SK-N-SH treated with all-trans-retinoic acid at 6 μM for 48 hours (cell line): Measurements from ENCODE around the gene ABLIM1.

Experiments
- ATAC-seq: fragments of 200-7000 bp; cut with Tn5 transposase; 3 replicates; pipeline ENCODE4 v1.9.1; 2020; ENCODE audit warnings: mild to moderate bottlenecking, moderate library complexity
- BACH2 ChIP-seq: fragments of 250-450 bp; sonication (Bioruptor Pico); IDR thresholded peaks from 2 replicates; pipeline ENCODE4 v1.9.0; 2021; ENCODE audit warnings: mild to moderate bottlenecking, borderline replicate concordance
- CSRNP3 ChIP-seq: fragments of 250-450 bp; sonication (Bioruptor Pico); IDR thresholded peaks from 2 replicates; pipeline ENCODE4 v1.5.1; 2021; ENCODE audit warnings: mild to moderate bottlenecking, moderate library complexity
- ESRRG ChIP-seq: fragments of 250-450 bp; sonication (Bioruptor Pico); IDR thresholded peaks from 2 replicates; pipeline ENCODE4 v1.6.1; 2021; ENCODE audit warnings: mild to moderate bottlenecking
- GLIS3 ChIP-seq: fragments of 250-450 bp; sonication (Bioruptor Pico); IDR thresholded peaks from 2 replicates; pipeline ENCODE4 v1.5.0; 2020; ENCODE audit warnings: mild to moderate bottlenecking, moderate library complexity
- ISL1 ChIP-seq: fragments of 250-450 bp; sonication (Bioruptor Pico); IDR thresholded peaks from 2 replicates; pipeline ENCODE4 v2.1.2; 2022; ENCODE audit warnings: mild to moderate bottlenecking, moderate library complexity
- OSR1 ChIP-seq: fragments of 250-450 bp; sonication (Bioruptor Pico); IDR thresholded peaks from 2 replicates; pipeline ENCODE4 v1.8.0; 2022; ENCODE audit warnings: moderate library complexity, mild to moderate bottlenecking, inconsistent platforms
- PPARA ChIP-seq: fragments of 250-450 bp; sonication (Bioruptor Pico); IDR thresholded peaks from 2 replicates; pipeline ENCODE4 v1.5.0; 2020; ENCODE audit warnings: mild to moderate bottlenecking, borderline replicate concordance
- SNAI2 ChIP-seq: fragments of 250-450 bp; sonication (Bioruptor Pico); IDR thresholded peaks from 2 replicates; pipeline ENCODE4 v1.5.0; 2020; ENCODE audit warnings: mild to moderate bottlenecking, moderate library complexity
- TCF4 ChIP-seq: fragments of 250-450 bp; sonication (Bioruptor Pico); IDR thresholded peaks from 2 replicates; pipeline ENCODE4 v1.8.0; 2021; ENCODE audit warnings: mild to moderate bottlenecking, moderate library complexity, borderline replicate concordance
- TOX ChIP-seq: fragments of 250-450 bp; sonication (Bioruptor Pico); IDR thresholded peaks from 2 replicates; pipeline ENCODE4 v1.8.0; 2021; ENCODE audit warnings: mild to moderate bottlenecking, moderate library complexity, borderline replicate concordance
- ZC3H10 ChIP-seq: fragments of 250-450 bp; sonication (Bioruptor Pico); IDR thresholded peaks from 2 replicates; pipeline ENCODE4 v1.5.1; 2021; ENCODE audit warnings: mild to moderate bottlenecking, moderate library complexity
- ZFP3 ChIP-seq: fragments of 250-450 bp; sonication (Bioruptor Pico); IDR thresholded peaks from 2 replicates; pipeline ENCODE4 v1.5.0; 2020; ENCODE audit warnings: mild to moderate bottlenecking, moderate library complexity
- ZFP30 ChIP-seq: fragments of 450-650 bp; formaldehyde crosslinking; IDR thresholded peaks from 2 replicates; pipeline ENCODE4 v1.5.0; 2022; ENCODE audit warnings: mild to moderate bottlenecking, moderate library complexity
- ZNF565 ChIP-seq: fragments of 450-650 bp; formaldehyde crosslinking; conservative IDR thresholded peaks from 2 replicates; pipeline ENCODE4 v1.5.0; 2020; ENCODE audit warnings: low read depth, mild to moderate bottlenecking, moderate library complexity
- TF ChIP-seq, protein P1 (sequence below): fragments of 250-450 bp; sonication (Bioruptor Pico); IDR thresholded peaks from 2 replicates; pipeline ENCODE4 v1.8.0; 2021; ENCODE audit warnings: low read depth, mild to moderate bottlenecking, moderate library complexity, borderline replicate concordance
- TF ChIP-seq, protein P2 (sequence below): fragments of 250-450 bp; sonication (Bioruptor Pico); IDR thresholded peaks from 2 replicates; pipeline ENCODE4 v1.5.0; 2020; ENCODE audit warnings: mild to moderate bottlenecking, moderate library complexity
- TF ChIP-seq, protein P3 (sequence below): fragments of 250-450 bp; sonication (Bioruptor Pico); IDR thresholded peaks from 2 replicates; pipeline ENCODE4 v1.8.0; 2020; ENCODE audit warnings: mild to moderate bottlenecking, moderate library complexity, borderline replicate concordance
- TF ChIP-seq, protein P4 (sequence below): fragments of 250-450 bp; sonication (Bioruptor Pico); IDR thresholded peaks from 2 replicates; pipeline ENCODE4 v1.5.1; 2020; ENCODE audit warnings: low read depth, mild to moderate bottlenecking, moderate library complexity

Gene ABLIM1

DNA sequence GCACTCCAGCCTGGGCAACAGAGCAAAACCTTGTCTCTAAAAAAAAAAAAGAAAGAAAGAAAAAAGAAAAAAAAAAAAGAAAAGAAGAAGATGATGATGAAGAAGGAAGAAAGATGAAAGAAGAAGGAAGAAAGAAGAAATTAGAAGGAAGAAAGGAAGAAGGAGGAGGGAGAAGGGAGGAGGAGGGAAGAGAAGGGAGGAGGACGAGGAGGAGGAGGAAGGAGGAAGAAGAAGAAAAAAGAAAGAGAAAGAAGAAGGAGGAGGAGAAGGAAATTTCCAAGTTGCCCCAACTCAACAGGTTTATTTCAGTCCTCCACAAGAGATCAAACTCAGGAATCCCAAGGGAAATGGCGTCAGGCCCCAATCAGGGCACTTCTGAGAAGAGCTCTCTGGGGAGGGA is 115.7 kb downstream of the ABLIM1 start:
- no peak for TF ChIP-seq CSRNP3 (CRISPR knock-in tag)
- no peak for ATAC-seq

- TF ChIP-seq TOX (CRISPR knock-in tag) (no peak), GLIS3 (CRISPR knock-in tag) (no peak), ISL1 (no peak), CSRNP3 (CRISPR knock-in tag) (no peak)
- TF ChIP-seq, protein P1, sequence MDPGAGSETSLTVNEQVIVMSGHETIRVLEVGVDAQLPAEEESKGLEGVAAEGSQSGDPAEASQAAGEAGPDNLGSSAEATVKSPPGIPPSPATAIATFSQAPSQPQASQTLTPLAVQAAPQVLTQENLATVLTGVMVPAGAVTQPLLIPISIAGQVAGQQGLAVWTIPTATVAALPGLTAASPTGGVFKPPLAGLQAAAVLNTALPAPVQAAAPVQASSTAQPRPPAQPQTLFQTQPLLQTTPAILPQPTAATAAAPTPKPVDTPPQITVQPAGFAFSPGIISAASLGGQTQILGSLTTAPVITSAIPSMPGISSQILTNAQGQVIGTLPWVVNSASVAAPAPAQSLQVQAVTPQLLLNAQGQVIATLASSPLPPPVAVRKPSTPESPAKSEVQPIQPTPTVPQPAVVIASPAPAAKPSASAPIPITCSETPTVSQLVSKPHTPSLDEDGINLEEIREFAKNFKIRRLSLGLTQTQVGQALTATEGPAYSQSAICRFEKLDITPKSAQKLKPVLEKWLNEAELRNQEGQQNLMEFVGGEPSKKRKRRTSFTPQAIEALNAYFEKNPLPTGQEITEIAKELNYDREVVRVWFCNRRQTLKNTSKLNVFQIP (CRISPR knock-in tag), result no peak
- TF ChIP-seq, protein P2, sequence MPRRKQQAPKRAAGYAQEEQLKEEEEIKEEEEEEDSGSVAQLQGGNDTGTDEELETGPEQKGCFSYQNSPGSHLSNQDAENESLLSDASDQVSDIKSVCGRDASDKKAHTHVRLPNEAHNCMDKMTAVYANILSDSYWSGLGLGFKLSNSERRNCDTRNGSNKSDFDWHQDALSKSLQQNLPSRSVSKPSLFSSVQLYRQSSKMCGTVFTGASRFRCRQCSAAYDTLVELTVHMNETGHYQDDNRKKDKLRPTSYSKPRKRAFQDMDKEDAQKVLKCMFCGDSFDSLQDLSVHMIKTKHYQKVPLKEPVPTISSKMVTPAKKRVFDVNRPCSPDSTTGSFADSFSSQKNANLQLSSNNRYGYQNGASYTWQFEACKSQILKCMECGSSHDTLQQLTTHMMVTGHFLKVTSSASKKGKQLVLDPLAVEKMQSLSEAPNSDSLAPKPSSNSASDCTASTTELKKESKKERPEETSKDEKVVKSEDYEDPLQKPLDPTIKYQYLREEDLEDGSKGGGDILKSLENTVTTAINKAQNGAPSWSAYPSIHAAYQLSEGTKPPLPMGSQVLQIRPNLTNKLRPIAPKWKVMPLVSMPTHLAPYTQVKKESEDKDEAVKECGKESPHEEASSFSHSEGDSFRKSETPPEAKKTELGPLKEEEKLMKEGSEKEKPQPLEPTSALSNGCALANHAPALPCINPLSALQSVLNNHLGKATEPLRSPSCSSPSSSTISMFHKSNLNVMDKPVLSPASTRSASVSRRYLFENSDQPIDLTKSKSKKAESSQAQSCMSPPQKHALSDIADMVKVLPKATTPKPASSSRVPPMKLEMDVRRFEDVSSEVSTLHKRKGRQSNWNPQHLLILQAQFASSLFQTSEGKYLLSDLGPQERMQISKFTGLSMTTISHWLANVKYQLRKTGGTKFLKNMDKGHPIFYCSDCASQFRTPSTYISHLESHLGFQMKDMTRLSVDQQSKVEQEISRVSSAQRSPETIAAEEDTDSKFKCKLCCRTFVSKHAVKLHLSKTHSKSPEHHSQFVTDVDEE, result no peak
- TF ChIP-seq, protein P3, sequence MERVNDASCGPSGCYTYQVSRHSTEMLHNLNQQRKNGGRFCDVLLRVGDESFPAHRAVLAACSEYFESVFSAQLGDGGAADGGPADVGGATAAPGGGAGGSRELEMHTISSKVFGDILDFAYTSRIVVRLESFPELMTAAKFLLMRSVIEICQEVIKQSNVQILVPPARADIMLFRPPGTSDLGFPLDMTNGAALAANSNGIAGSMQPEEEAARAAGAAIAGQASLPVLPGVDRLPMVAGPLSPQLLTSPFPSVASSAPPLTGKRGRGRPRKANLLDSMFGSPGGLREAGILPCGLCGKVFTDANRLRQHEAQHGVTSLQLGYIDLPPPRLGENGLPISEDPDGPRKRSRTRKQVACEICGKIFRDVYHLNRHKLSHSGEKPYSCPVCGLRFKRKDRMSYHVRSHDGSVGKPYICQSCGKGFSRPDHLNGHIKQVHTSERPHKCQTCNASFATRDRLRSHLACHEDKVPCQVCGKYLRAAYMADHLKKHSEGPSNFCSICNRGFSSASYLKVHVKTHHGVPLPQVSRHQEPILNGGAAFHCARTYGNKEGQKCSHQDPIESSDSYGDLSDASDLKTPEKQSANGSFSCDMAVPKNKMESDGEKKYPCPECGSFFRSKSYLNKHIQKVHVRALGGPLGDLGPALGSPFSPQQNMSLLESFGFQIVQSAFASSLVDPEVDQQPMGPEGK (CRISPR knock-in tag), result no peak
- no peak for ATAC-seq
These were observed 116.3 kb downstream of the ABLIM1 start for GRCh38 chr10:114541797-114542160.

DNA sequence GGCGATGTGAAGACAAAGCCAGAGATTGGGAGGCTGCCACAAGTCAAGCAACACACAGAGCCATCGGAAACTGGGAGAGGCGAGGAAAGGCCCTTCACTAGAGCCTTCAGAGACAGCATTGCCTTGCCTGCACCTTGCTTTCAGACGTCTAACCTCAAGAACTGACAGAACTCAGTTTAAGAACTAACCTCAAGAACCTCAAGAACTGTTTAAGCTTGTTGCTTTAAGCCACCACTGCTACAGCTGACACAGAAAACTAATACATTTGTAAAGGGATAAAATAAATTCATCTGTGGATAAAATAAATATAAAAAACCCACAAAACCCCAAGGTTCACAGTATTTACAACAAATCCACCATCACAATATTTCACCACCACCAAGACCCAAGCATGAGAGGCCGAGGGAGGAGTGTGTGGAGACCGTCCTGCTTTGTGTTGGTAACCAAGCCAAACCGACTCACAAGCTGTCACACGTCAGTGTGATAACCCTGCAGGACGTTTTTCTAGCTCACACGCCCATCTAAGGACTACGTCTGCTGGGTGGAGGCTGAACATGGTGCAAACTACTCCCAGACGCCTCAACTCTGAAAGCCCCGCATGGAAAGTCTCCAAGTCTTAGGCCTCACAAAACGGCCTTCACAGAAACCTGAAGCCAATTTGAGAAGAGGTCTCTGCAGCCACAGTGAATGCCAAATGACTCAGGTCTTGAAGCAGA is 116.8 kb downstream of the ABLIM1 start:
- peak; percentile 49; the same call in 2 of the 3 replicates for ATAC-seq
- TF ChIP-seq OSR1 (CRISPR knock-in tag) (no peak), ESRRG (no peak), ISL1 (no peak), TOX (CRISPR knock-in tag) (no peak), PPARA (no peak), ZNF565 (no peak), ZFP30 (no peak), ZFP3 (CRISPR knock-in tag) (no peak), GLIS3 (CRISPR knock-in tag) (no peak), BACH2 (CRISPR knock-in tag) (no peak), SNAI2 (CRISPR knock-in tag) (no peak), CSRNP3 (CRISPR knock-in tag) (no peak), TCF4 (no peak), ZC3H10 (CRISPR knock-in tag) (no peak)
- TF ChIP-seq, protein P2, result no peak
- TF ChIP-seq, protein P4, sequence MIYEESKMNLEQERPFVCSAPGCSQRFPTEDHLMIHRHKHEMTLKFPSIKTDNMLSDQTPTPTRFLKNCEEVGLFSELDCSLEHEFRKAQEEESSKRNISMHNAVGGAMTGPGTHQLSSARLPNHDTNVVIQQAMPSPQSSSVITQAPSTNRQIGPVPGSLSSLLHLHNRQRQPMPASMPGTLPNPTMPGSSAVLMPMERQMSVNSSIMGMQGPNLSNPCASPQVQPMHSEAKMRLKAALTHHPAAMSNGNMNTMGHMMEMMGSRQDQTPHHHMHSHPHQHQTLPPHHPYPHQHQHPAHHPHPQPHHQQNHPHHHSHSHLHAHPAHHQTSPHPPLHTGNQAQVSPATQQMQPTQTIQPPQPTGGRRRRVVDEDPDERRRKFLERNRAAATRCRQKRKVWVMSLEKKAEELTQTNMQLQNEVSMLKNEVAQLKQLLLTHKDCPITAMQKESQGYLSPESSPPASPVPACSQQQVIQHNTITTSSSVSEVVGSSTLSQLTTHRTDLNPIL (CRISPR knock-in tag), result no peak
- TF ChIP-seq, protein P3 (CRISPR knock-in tag), result no peak
